ENCODE data around the gene ZNF45.

ZNF45 gene

DNA sequence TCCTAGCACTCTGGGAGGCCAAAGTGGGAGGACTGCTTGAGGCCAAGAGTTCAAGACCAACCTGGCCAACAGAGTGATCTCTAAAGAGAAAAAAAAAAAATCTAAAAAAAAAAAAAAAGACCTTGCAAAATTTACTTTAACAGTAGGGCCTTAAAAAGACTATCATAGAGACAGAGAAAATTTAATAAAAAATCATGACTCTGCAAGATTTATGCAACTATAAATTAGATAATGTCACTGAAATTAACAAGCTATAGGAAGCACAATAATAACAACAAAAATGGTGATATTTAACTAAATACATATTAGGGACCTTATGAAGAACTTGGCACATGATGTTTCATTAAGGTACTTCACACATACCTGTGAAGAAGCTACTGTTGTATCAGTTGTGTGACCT is 11.2 kb downstream of the ZNF45 start:
- TF ChIP-seq, protein P1, sequence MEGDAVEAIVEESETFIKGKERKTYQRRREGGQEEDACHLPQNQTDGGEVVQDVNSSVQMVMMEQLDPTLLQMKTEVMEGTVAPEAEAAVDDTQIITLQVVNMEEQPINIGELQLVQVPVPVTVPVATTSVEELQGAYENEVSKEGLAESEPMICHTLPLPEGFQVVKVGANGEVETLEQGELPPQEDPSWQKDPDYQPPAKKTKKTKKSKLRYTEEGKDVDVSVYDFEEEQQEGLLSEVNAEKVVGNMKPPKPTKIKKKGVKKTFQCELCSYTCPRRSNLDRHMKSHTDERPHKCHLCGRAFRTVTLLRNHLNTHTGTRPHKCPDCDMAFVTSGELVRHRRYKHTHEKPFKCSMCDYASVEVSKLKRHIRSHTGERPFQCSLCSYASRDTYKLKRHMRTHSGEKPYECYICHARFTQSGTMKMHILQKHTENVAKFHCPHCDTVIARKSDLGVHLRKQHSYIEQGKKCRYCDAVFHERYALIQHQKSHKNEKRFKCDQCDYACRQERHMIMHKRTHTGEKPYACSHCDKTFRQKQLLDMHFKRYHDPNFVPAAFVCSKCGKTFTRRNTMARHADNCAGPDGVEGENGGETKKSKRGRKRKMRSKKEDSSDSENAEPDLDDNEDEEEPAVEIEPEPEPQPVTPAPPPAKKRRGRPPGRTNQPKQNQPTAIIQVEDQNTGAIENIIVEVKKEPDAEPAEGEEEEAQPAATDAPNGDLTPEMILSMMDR (IDR thresholded peaks at IDR 0.05; ENCODE audit: low read depth, low read length) = no peak
- no peaks in the 10 kb centered on the region; the same call in 1 of the 2 replicates for H3K9me3 ChIP-seq
- no peak for DNase-seq
- no peak overlapping the region for H3K4me3 ChIP-seq (ENCODE audit: low read depth, low read length)
- H3K4me1 ChIP-seq = no peaks in the 10 kb centered on the region
- peaks cover 54% of the 10 kb centered on the region for H3K36me3 ChIP-seq
- H3K27me3 ChIP-seq = no peaks in the 10 kb centered on the region

DNA sequence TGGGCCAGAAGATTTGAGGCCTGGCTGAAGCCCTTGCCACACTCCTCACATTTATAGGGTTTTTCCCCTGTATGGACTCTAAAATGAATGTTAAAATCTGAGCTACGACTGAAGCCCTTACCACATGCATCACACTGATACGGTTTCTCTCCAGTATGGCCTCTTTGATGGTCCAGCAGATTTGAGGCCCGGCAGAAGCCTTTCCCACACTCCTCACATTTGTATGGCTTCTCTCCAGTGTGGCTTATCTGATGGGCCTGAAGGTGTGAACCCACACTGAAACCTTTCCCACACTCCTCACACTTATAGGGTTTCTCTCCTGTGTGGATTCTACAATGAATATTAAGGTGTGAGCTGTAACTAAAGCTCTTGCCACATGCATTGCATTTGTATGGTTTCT is 21.0 kb downstream of the ZNF45 start:
- TF ChIP-seq, protein P1 (IDR thresholded peaks at IDR 0.05; ENCODE audit: low read depth, low read length) = no peak
- DNase-seq = no peak
- H3K9me3 ChIP-seq = peaks cover 11% of the 10 kb centered on the region
- H3K4me1 ChIP-seq = no peaks in the 10 kb centered on the region
- no peaks in the 10 kb centered on the region for H3K27me3 ChIP-seq
- no peak overlapping the region for H3K4me3 ChIP-seq (ENCODE audit: low read depth, low read length)
- peaks cover 57% of the 10 kb centered on the region for H3K36me3 ChIP-seq

DNA sequence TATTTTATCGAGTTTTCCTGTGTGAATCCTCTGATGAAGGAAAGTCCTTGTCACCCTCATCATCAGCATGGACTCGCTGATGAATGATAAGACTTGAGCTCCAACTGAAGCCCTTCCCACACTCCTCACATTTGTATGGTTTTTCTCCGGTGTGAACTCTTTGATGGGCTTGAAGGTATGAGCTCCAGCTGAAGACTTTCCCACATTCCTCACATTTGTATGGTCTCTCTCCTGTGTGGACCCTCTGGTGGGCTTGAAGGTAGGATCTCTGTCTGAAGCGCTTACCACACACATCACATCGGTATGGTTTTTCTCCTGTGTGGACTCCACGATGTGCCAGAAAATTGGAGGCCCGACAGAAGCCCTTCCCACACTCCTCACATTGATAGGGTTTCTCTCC is 21.7 kb downstream of the ZNF45 start:
- no peak for DNase-seq
- peaks cover 11% of the 10 kb centered on the region for H3K9me3 ChIP-seq
- H3K36me3 ChIP-seq = peaks cover 54% of the 10 kb centered on the region
- H3K4me3 ChIP-seq (ENCODE audit: low read depth, low read length) = no peak overlapping the region
- TF ChIP-seq, protein P1 (IDR thresholded peaks at IDR 0.05; ENCODE audit: low read depth, low read length) = no peak
- no peaks in the 10 kb centered on the region for H3K4me1 ChIP-seq
- no peaks in the 10 kb centered on the region for H3K27me3 ChIP-seq

DNA sequence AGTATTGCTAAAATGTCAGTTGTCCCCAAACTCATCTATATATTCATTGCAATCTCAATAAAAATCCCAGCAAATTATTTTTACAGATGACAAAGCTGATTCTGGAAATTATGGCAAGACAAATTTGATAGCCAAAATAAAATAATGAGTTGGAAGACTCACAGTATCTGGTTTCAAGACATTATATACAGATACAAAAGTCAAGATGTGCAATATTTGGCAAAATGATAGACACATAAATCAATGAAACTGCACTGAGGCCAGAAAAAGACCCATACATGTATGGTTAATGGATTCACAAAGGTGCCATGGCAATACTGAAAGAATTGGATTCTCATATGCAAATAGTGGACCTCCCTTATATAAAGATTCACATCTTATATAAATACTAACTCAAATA is 24.2 kb downstream of the ZNF45 start:
- TF ChIP-seq, protein P1 (IDR thresholded peaks at IDR 0.05; ENCODE audit: low read depth, low read length) = no peak
- Histone ChIP-seq H3K9me3 (peaks cover 11% of the 10 kb centered on the region), H3K4me1 (no peaks in the 10 kb centered on the region), H3K27me3 (no peaks in the 10 kb centered on the region), H3K36me3 (peaks cover 42% of the 10 kb centered on the region), H3K4me3 (ENCODE audit: low read depth, low read length) (no peak overlapping the region)
- no peak for DNase-seq

DNA sequence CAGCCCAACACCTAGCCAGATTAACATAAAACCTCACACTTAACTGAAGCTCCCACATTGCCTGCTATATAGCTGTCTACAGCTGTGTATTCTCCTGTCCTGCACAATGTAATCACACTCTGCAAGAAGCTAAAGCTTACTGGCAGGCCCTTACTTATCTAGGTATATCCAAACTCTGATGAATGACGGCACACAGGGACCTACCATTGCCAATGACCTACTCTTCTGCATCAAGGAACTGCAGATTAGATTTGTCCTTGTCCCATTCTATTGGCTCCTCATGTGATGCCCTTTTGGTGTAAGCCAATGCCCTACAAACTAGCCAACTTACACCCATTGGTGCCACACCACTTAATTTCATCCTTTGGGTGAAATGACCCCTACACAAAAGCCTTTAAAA is 26.4 kb downstream of the ZNF45 start:
- H3K27me3 ChIP-seq = no peaks in the 10 kb centered on the region
- H3K9me3 ChIP-seq = peaks cover 7% of the 10 kb centered on the region
- peaks cover 19% of the 10 kb centered on the region for H3K36me3 ChIP-seq
- no peak for DNase-seq
- TF ChIP-seq, protein P1 (IDR thresholded peaks at IDR 0.05; ENCODE audit: low read depth, low read length) = no peak
- H3K4me3 ChIP-seq (ENCODE audit: low read depth, low read length) = no peak overlapping the region
- H3K4me1 ChIP-seq = no peaks in the 10 kb centered on the region

DNA sequence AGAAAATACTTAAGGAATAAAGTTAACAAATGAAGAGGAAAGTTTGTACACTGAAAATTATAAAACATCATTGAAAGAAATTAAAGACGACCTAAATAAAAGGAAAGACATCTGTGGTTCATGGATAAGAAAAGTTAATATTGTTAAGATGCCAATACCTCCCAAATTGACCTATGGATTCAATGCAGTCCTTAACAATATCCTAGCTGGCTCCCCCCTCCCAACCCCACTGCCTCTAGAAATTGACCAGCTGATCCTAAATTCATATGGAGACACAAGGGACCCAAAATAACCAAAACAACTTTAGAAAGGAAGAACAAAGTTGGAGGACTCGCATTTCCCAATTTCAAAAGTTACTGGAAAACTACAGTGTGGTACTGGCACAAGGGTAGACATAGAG is 28.3 kb downstream of the ZNF45 start:
- H3K4me3 ChIP-seq (ENCODE audit: low read depth, low read length) = no peak overlapping the region
- no peak for DNase-seq
- peaks cover 12% of the 10 kb centered on the region for H3K36me3 ChIP-seq
- H3K27me3 ChIP-seq = no peaks in the 10 kb centered on the region
- TF ChIP-seq, protein P1 (IDR thresholded peaks at IDR 0.05; ENCODE audit: low read depth, low read length) = no peak
- no peaks in the 10 kb centered on the region for H3K9me3 ChIP-seq
- H3K4me1 ChIP-seq = no peaks in the 10 kb centered on the region
